Prostate gland (tissue), 2 donors: ENCODE measurements around the gene BBIP1. TPM values are rescaled to one million over a fixed set of nuclear protein-coding genes. Genes with fewer than 3 reads are reported as not detected.

Source experiments
- DNase-seq: peaks from one replicate; pipeline ENCODE4 v3.0.0-alpha.2; 2019; ENCODE audit warnings: low spot score
- H3K27ac ChIP-seq, 2 donors: fragments of 200-600 bp; sonication (generic); 2 replicates each; pipeline ENCODE4 v1.5.1; 2017 to 2019
- H3K27me3 ChIP-seq: fragments of 200-600 bp; sonication (generic); replicated peaks from 2 replicates; pipeline ENCODE4 v1.5.1; 2019; ENCODE audit not compliant: insufficient read depth
- H3K36me3 ChIP-seq, 2 donors: fragments of 200-600 bp; sonication (generic); 1 replicate in 1 of 2; 2 replicates in 1 of 2; pipeline versions ENCODE4 v1.5.1 to v1.8.1; 2017 to 2019
- H3K4me1 ChIP-seq: fragments of 200-600 bp; sonication (generic); replicated peaks from 2 replicates; pipeline ENCODE4 v1.5.1; 2019
- H3K4me3 ChIP-seq, 2 donors: fragments of 200-600 bp; sonication (generic); 2 replicates each; pipeline ENCODE4 v1.5.1; 2017 to 2019
- H3K9me3 ChIP-seq: fragments of 200-600 bp; sonication (generic); 2 replicates; pipeline ENCODE4 v1.5.1; 2017
- CTCF ChIP-seq, 4 experiments: fragments of 200-600 bp in 2 of 4; fragments of 450-650 bp in 2 of 4; sonication (generic) in 2 of 4; IDR thresholded peaks; 1 replicate in 3 of 4; 2 replicates in 1 of 4; pipeline ENCODE4 v1.5.1; 2016 to 2019; ENCODE audit warnings: antibody characterized with exemption in 4 of 4, mild to moderate bottlenecking in 2 of 4, moderate library complexity in 2 of 4
- POLR2A ChIP-seq: fragments of 450-650 bp; IDR thresholded peaks from one replicate; pipeline ENCODE4 v1.6.1; 2016; ENCODE audit warnings: antibody characterized with exemption, mild to moderate bottlenecking
- POLR2AphosphoS5 ChIP-seq: sonication (generic); formaldehyde crosslinking; IDR thresholded peaks from one replicate; pipeline ENCODE4 v1.6.1; 2017; ENCODE audit warnings: antibody characterized with exemption
- WGBS: methylation state at CpG from one replicate; pipeline ENCODE4 v1.1.5; 2018; 5-methylcytosine and 5-hydroxymethylcytosine counted together
- intact Hi-C: fragments of 100-400 bp; cut with DNase I; formaldehyde crosslinking; loops from one replicate; pipeline ENCODE4 v1.14.2; 2022
- total RNA-seq, 2 donors: library from RNA; depleted of rRNA; stranded (reverse); fragments of >200 nt; gene quantifications; one replicate each; pipeline ENCODE4 v1.1.0, GENCODE V29; 2016

The BBIP1 gene
- total RNA-seq, 2 donors from 2014 or later, result 18.8 to 20.9 TPM

- H3K9me3 ChIP-seq, result no peaks in the 10 kb centered on the region
- no peak for DNase-seq
- no peak overlapping the region for H3K4me3 ChIP-seq
- intact Hi-C loops, result no loop called here
- no peak overlapping the region for H3K27ac ChIP-seq
- WGBS, result 86% methylated on average over 9 of the region's 9 CpGs
- H3K27me3 ChIP-seq, result no peaks in the 10 kb centered on the region
- H3K4me1 ChIP-seq, result peaks cover 2% of the 10 kb centered on the region
- peaks cover 0 to 3% of the 10 kb centered on the region in 2 donors for H3K36me3 ChIP-seq
- TF ChIP-seq POLR2AphosphoS5 (no peak), CTCF (IDR thresholded peaks at IDR 0.05) (no peak), POLR2A (no peak)
Observed at GRCh38 chr10:110881247-110881646, 37.7 kb downstream of the BBIP1 start.

GRCh38 chr10:110880012-110880411 is 39.0 kb downstream of the BBIP1 start:
- H3K27me3 ChIP-seq, result no peaks in the 10 kb centered on the region
- intact Hi-C loops, result no loop called here
- DNase-seq, result no peak
- no peak for TF ChIP-seq CTCF (IDR thresholded peaks at IDR 0.05)
- no peak for TF ChIP-seq POLR2AphosphoS5
- TF ChIP-seq POLR2A, result no peak
- H3K4me3 ChIP-seq, result no peak overlapping the region
- WGBS, result 85% methylated on average over 3 of the region's 3 CpGs
- peaks cover 4% of the 10 kb centered on the region for H3K4me1 ChIP-seq
- no peak overlapping the region for H3K27ac ChIP-seq
- H3K9me3 ChIP-seq, result no peaks in the 10 kb centered on the region
- H3K36me3 ChIP-seq, result peaks cover 0 to 3% of the 10 kb centered on the region in 2 donors

GRCh38 chr10:110876788-110877187 is 42.2 kb downstream of the BBIP1 start:
- Histone ChIP-seq H3K9me3 (no peaks in the 10 kb centered on the region), H3K27me3 (no peaks in the 10 kb centered on the region), H3K4me1 (peaks cover 7% of the 10 kb centered on the region), H3K27ac (no peak overlapping the region), H3K4me3 (no peak overlapping the region), H3K36me3 (peaks cover 0 to 3% of the 10 kb centered on the region in 2 donors)
- DNase-seq, result no peak
- intact Hi-C loops, result no loop called here
- TF ChIP-seq POLR2AphosphoS5, result no peak
- no peak for TF ChIP-seq CTCF (IDR thresholded peaks at IDR 0.05)
- no peak for TF ChIP-seq POLR2A
- WGBS, result 94% methylated on average over 1 of the region's 1 CpG

GRCh38 chr10:110876000-110876399 is 43.0 kb downstream of the BBIP1 start:
- intact Hi-C loops, result no loop called here
- H3K4me1 ChIP-seq, result peaks cover 8% of the 10 kb centered on the region

More at GRCh38 chr10:110876000-110876399, 43.0 kb downstream of the BBIP1 start:
- WGBS, result 67% methylated on average over 2 of the region's 2 CpGs
- peaks cover 0 to 3% of the 10 kb centered on the region in 2 donors for H3K36me3 ChIP-seq
- H3K27me3 ChIP-seq, result no peaks in the 10 kb centered on the region
- no peak for DNase-seq
- H3K4me3 ChIP-seq, result no peak overlapping the region
- peak overlapping the region in 1 of 2 donors; percentile 4 for H3K27ac ChIP-seq
- TF ChIP-seq CTCF (IDR thresholded peaks at IDR 0.05) (no peak), POLR2AphosphoS5 (no peak), POLR2A (no peak)
- no peaks in the 10 kb centered on the region for H3K9me3 ChIP-seq
